Endothelial cell of umbilical vein (primary cell): ENCODE measurements around the gene SH3BP2. TPM values are rescaled to one million over a fixed set of nuclear protein-coding genes. Genes with fewer than 3 reads are reported as not detected.
A peak's percentile ranks its signal among the peaks of the same experiment; 100 is the strongest.

Experiments used
- BruUV-seq: library from RNA; stranded (reverse); fragments of 400-500 nt; replicated peaks from 2 replicates; lab custom pipeline; 2021; lab: Mats Ljungman, UMichigan
- CTCF ChIA-PET: fragments of 300-600, 350-600 bp; sonication (Branson Sonifier 250); formaldehyde crosslinking; loops from one replicate; lab custom pipeline; 2021; ENCODE audit warnings: antibody characterized with exemption, inconsistent platforms; lab: Charles Lee
- POLR2A ChIA-PET: fragments of 300-600, 350-600 bp; sonication (Branson Sonifier 250); formaldehyde crosslinking; loops from one replicate; lab custom pipeline; 2021; ENCODE audit warnings: antibody characterized with exemption, inconsistent platforms; lab: Charles Lee
- DNase-seq: peaks from one replicate; pipeline ENCODE4 v3.0.0-alpha.2; 2011; ENCODE audit warnings: low read depth, low spot score
- FAIRE-seq: peaks from 2 replicates; lab custom pipeline; 2011; peaks lifted over from hg19 to GRCh38; lab: Jason Lieb, UNC
- H2AFZ ChIP-seq: 2 replicates; pipeline ENCODE4 v1.6.0; 2012; ENCODE audit warnings: low read depth, low read length, control low read depth, inconsistent platforms
- H3K27ac ChIP-seq: 2 replicates; pipeline ENCODE4 v1.5.1; 2011; ENCODE audit warnings: low read depth, mild to moderate bottlenecking, control low read depth, low read length, moderate library complexity; ENCODE audit not compliant: insufficient read depth
- H3K27me3 ChIP-seq, 2 experiments: 2 replicates each; pipeline versions ENCODE4 v1.6.0 to v1.6.1; 2011; ENCODE audit warnings: low read length in 2 of 2, mixed read lengths in 1 of 2; ENCODE audit not compliant: control insufficient read depth in 2 of 2, insufficient read depth in 2 of 2
- H3K36me3 ChIP-seq, 2 experiments: 2 replicates in 1 of 2; 3 replicates in 1 of 2; pipeline ENCODE4 v1.5.1; 2011; ENCODE audit warnings: low read length in 2 of 2, mild to moderate bottlenecking in 1 of 2, moderate library complexity in 1 of 2; ENCODE audit not compliant: control insufficient read depth in 2 of 2, insufficient read depth in 2 of 2; ENCODE audit errors: extremely low read depth in 1 of 2
- H3K4me1 ChIP-seq: 3 replicates; pipeline ENCODE4 v1.5.1; 2011; ENCODE audit warnings: mild to moderate bottlenecking, low read length; ENCODE audit not compliant: control insufficient read depth, insufficient read depth; ENCODE audit errors: extremely low read depth
- H3K4me2 ChIP-seq: 2 replicates; pipeline ENCODE4 v1.6.1; 2011; ENCODE audit warnings: low read length, control low read depth, mixed read lengths; ENCODE audit not compliant: insufficient read depth
- H3K4me3 ChIP-seq, 3 experiments: fragments of 200-600 bp in 1 of 3; sonication (generic), shearing (Covaris generic) in 1 of 3; replicated peaks in 1 of 3; 2 replicates each; pipeline ENCODE4 v1.5.1; 2011 to 2016; ENCODE audit warnings: control low read depth in 3 of 3, low read length in 3 of 3, mild to moderate bottlenecking in 2 of 3, inconsistent platforms in 1 of 3, low read depth in 1 of 3, moderate library complexity in 1 of 3; ENCODE audit not compliant: insufficient read depth in 1 of 3
- H3K79me2 ChIP-seq: 2 replicates; pipeline ENCODE4 v1.6.0; 2012; ENCODE audit warnings: low read length, inconsistent platforms; ENCODE audit not compliant: control insufficient read depth, insufficient read depth
- H3K9ac ChIP-seq: replicated peaks from 2 replicates; pipeline ENCODE3; 2011; ENCODE audit warnings: low read length, control low read depth; ENCODE audit not compliant: insufficient read depth; ENCODE audit errors: extremely low read depth
- H3K9me1 ChIP-seq: replicated peaks from 3 replicates; pipeline ENCODE4 v1.6.0; 2011; ENCODE audit warnings: mild to moderate bottlenecking, low read length; ENCODE audit not compliant: control insufficient read depth, insufficient read depth; ENCODE audit errors: extremely low read depth
- H3K9me3 ChIP-seq: replicated peaks from 2 replicates; pipeline ENCODE4 v1.5.1; 2012; ENCODE audit warnings: low read length, inconsistent platforms; ENCODE audit not compliant: control insufficient read depth, insufficient read depth
- H4K20me1 ChIP-seq: replicated peaks from 2 replicates; pipeline ENCODE3; 2011; ENCODE audit warnings: mild to moderate bottlenecking, low read length; ENCODE audit not compliant: control insufficient read depth, insufficient read depth; ENCODE audit errors: extremely low read depth
- EZH2 ChIP-seq: IDR thresholded peaks from 2 replicates; pipeline ENCODE4 v1.6.1; 2012; ENCODE audit warnings: borderline replicate concordance, low read depth, mild to moderate bottlenecking, moderate library complexity, low read length, inconsistent platforms; ENCODE audit not compliant: severe bottlenecking
- FOS ChIP-seq: IDR thresholded peaks from 2 replicates; pipeline ENCODE4 v1.6.1; 2011; ENCODE audit warnings: mild to moderate bottlenecking, low read length, moderate library complexity, borderline replicate concordance; ENCODE audit not compliant: insufficient read depth
- GATA2 ChIP-seq: IDR thresholded peaks from 2 replicates; pipeline ENCODE4 v1.7.0; 2011; ENCODE audit warnings: low read depth, mild to moderate bottlenecking, moderate library complexity, mixed read lengths, low read length; ENCODE audit not compliant: insufficient read length, insufficient read depth
- JUN ChIP-seq: IDR thresholded peaks from 2 replicates; pipeline ENCODE4 v1.6.1; 2011; ENCODE audit warnings: borderline replicate concordance, low read depth; ENCODE audit not compliant: insufficient read length, insufficient read depth
- MAX ChIP-seq: IDR thresholded peaks from 2 replicates; pipeline ENCODE4 v1.6.1; 2011; ENCODE audit not compliant: insufficient read depth, insufficient read length
- MYC ChIP-seq: IDR thresholded peaks from one replicate; pipeline ENCODE4 v1.6.1; 2011; ENCODE audit warnings: mild to moderate bottlenecking, low read depth, low read length
- POLR2A ChIP-seq: IDR thresholded peaks from 2 replicates; pipeline ENCODE4 v1.6.1; 2012; ENCODE audit warnings: low read depth, mild to moderate bottlenecking, control low read depth, low read length
- POLR2AphosphoS5 ChIP-seq: IDR thresholded peaks from 2 replicates; pipeline ENCODE4 v1.6.1; 2012; ENCODE audit warnings: low read depth, mild to moderate bottlenecking, control low read depth, low read length, moderate library complexity; ENCODE audit not compliant: insufficient read depth
- dilution Hi-C: fragments of 300-500 bp; cut with MboI; formaldehyde crosslinking; loops from one replicate; pipeline ENCODE4 v1.15.0; 2019; ENCODE audit warnings: low sequenced_read_pairs; ENCODE audit not compliant: extremely low pct_ligation_motif_present
- intact Hi-C: fragments of 100-400 bp; cut with micrococcal nuclease; formaldehyde crosslinking; loops from one replicate; pipeline ENCODE4 v1.10.0; 2022
- polyA plus RNA-seq, 4 experiments: library from polyadenylated mRNA; depleted of rRNA in 3 of 4; stranded (reverse) in 3 of 4; unstranded in 1 of 4; fragments of >200 nt; gene quantifications; 2 replicates each; pipeline versions ENCODE4 v1.2.1 to v1.2.3, GENCODE V29; 2011 to 2012; ENCODE audit warnings: missing spikeins in 1 of 4
- total RNA-seq: library from RNA; stranded (reverse); gene quantifications from 2 replicates; pipeline ENCODE4 v1.2.3, GENCODE V29; 2021
- TF ChIP-seq, protein P1 (sequence below), 2 donors: IDR thresholded peaks; 1 replicate in 1 of 2; 2 replicates in 1 of 2; pipeline ENCODE4 v1.5.1; 2011; ENCODE audit warnings: low read length in 2 of 2, mild to moderate bottlenecking in 2 of 2, moderate library complexity in 2 of 2, control low read depth in 1 of 2, inconsistent platforms in 1 of 2, low read depth in 1 of 2; ENCODE audit not compliant: insufficient read depth in 1 of 2; ENCODE audit errors: extremely low read depth in 1 of 2

The SH3BP2 gene
- total and polyA plus RNA-seq, 2 donors (not counting 3 experiments of a cell fraction or from before 2014, with no cell fraction given): 69.2 to 73.9 TPM

DNA sequence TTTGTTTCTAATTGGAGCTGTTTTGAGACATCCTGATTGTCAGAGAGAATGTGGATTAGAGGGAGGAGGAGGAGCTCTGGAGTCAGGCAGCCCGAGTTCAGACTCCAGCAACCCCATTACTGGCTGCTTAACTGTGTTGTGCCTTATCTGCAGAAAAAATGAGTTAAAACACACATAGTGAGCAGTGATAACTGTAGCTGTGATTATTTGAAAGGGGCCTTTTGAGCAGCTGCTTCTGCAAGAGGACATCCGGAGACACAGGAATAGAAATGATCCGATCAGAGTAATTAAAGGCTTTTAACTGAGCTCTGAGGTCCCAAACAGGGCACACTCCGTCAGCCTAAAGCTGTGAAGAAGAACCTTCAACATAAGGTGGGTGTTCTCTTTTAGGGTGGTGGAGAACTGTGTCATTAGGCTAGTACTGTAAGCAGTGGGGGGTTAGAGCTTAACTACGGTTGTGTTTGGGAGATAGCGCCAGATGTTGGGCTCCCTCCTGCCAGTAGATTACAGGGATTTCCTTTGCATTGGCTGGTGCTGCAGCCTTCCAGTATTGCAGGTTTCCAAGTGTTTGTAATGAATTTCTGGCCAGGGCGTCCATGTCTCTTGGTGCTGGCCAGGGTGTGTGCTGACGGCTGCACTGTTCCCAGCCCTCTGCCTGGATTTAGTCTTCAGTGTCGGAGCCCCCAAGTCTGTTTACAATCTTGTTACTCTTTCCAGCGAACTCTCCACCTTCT is 75.0 kb downstream of the SH3BP2 start:
- peak; percentile 61 for DNase-seq
- no peak overlapping the region for H3K9ac ChIP-seq

More for the DNA sequence above, 75.0 kb downstream of the SH3BP2 start:
- intact Hi-C loops (no loop called here), dilution Hi-C loops (no loop called here)
- Histone ChIP-seq H3K9me3 (no peaks in the 10 kb centered on the region), H3K27me3 (no peaks in the 10 kb centered on the region), H3K27ac (no peak overlapping the region), H2AFZ (no peak overlapping the region), H3K4me1 (peaks cover 33% of the 10 kb centered on the region), H3K79me2 (peaks cover 91% of the 10 kb centered on the region), H3K4me3 (no peak overlapping the region), H3K9me1 (no peaks in the 10 kb centered on the region), H4K20me1 (peaks cover 9% of the 10 kb centered on the region), H3K4me2 (peak overlapping the region; percentile 55), H3K36me3 (no peaks in the 10 kb centered on the region)
- ChIA-PET CTCF (interaction anchor here (0.9 to 1.4 kb wide), 7 partner anchors 23 to 144 kb away, joined by 3 to 6 read pairs (median 3); no protein-coding TSS in a partner anchor), POLR2A (interaction anchor here (0.5 to 0.9 kb wide), 2 partner anchors 14 to 319 kb away, joined by 3 to 5 read pairs; no protein-coding TSS in a partner anchor)
- TF ChIP-seq, protein P1, sequence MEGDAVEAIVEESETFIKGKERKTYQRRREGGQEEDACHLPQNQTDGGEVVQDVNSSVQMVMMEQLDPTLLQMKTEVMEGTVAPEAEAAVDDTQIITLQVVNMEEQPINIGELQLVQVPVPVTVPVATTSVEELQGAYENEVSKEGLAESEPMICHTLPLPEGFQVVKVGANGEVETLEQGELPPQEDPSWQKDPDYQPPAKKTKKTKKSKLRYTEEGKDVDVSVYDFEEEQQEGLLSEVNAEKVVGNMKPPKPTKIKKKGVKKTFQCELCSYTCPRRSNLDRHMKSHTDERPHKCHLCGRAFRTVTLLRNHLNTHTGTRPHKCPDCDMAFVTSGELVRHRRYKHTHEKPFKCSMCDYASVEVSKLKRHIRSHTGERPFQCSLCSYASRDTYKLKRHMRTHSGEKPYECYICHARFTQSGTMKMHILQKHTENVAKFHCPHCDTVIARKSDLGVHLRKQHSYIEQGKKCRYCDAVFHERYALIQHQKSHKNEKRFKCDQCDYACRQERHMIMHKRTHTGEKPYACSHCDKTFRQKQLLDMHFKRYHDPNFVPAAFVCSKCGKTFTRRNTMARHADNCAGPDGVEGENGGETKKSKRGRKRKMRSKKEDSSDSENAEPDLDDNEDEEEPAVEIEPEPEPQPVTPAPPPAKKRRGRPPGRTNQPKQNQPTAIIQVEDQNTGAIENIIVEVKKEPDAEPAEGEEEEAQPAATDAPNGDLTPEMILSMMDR (IDR thresholded peaks at IDR 0.05; ENCODE audit: extremely low read depth in 1 of 2, insufficient read depth in 1 of 2, low read depth in 1 of 2, low read length in 2 of 2): no peak
- TF ChIP-seq POLR2AphosphoS5 (no peak), MYC (no peak), POLR2A (no peak), EZH2 (no peak), FOS (no peak), GATA2 (no peak), MAX (no peak), JUN (no peak)
- no TSS peak for BruUV-seq
- FAIRE-seq: no peak
